Suppressor macrophage treated with lipopolysaccharide for 4 hours (primary cell): ENCODE measurements around the gene VTCN1.
"Not testable (repeated sequence)": the region's sequence is repeated elsewhere in the genome, so short reads cannot be mapped to it uniquely, and the experiment has no call there.

Experiments
- DNase-seq: peaks from one replicate; pipeline ENCODE4 v3.0.0-alpha.2; 2020

The VTCN1 gene

GRCh38 chr1:117121589-117122329, 89.0 kb downstream of the VTCN1 start, which contains the start of gene TRIM45:
Gene TRIM45 (minus strand): TSS chr1:117121749. CDS start chr1:117121201, 548 bp downstream.
- peak; percentile 98 for DNase-seq

DNA sequence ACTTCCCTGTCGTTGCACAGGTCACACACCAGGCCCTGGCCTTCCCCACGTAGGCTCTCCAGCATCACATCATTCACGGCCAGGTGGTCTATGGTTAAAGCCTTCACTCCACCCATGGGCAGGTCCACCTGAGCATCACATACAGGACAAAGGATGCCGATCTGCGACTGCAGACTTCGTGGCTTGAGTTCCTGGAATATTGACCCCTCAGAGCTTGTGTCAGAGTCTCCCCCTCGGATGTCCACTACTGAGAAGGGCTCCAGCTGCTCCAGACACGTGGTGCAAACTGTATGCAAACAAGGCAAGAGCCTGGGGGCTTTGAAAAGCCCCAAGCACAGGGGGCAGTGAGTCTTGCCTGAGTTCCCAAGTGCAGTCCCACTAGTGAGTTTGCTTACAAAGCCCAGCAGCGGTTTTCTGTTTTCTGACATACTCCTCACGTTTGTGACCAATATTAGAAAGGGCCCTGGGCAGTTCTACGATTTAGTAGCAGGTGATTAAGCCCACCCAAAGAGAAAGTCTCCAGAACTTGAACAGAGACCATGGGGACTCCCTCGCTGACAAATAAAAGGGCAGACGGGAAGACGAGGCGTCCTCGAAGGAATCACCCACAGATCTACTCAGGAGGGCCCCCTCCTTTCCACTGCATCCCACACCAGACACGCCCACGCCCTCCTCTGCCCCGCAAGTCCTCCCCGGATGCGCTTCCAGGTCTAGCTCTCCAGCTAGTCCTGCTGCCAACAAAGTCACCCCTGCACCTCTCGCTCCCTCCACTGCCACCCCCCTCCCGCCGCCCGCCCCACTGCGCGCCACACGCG, 89.7 kb downstream of the VTCN1 start:
- no peak for DNase-seq

DNA sequence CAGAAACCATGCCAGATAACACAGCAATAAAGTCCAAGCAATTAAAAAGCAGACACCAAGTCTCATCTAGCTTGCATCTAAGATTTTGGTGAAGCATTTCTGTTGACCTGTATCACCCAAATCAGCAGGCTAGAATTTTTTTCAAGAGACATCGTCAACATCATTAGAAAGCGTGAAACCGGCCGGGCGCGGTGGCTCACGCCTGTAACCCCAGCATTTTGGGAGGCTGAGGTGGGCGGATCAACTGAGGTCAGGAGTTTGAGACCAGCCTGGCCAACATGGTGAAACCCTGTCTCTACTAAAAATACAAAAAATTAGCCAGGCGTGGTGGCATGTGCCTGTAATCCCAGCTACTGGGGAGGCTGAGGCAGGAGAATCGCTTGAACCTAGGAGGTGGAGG, 91.6 kb downstream of the VTCN1 start:
- not testable (repeated sequence) for DNase-seq

GRCh38 chr1:117118137-117118536, 92.6 kb downstream of the VTCN1 start:
- no peak for DNase-seq

DNA sequence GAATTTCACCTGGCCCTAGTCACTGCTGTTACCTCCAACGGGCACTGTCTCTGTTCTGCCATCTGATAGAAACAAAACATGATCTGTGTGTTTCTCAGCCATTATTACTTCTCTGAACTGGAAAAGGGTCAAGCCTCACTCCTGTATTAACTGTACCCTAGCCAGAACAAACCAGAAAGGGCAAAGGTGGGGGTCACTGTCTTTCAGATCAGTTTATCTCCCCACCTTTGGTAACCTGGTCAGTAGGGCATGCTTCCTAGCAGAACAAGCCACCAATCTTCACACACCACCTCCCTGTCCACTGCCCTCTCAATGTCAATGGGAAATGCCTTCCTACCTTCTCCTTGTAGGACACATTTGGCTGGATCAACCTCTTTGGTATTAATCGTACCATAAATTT, 93.0 kb downstream of the VTCN1 start:
- DNase-seq: no peak

DNA sequence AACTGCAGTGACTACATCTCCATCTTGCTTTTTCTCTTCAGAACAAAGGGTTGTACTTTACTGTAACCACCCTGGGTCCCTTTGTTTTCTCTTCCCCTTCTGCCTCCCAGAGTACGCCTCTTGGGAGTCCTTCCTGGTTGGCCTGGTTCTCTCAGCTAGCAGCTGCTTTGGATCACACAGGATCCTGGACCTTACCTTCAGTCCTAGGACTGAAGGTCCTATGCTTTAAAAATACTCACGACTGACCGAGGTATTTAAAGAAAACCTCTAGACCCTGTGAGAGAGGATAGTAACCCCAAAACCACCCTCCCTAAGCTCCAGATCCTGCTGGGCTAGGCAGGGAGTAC, 94.0 kb downstream of the VTCN1 start:
- DNase-seq: no peak

DNA sequence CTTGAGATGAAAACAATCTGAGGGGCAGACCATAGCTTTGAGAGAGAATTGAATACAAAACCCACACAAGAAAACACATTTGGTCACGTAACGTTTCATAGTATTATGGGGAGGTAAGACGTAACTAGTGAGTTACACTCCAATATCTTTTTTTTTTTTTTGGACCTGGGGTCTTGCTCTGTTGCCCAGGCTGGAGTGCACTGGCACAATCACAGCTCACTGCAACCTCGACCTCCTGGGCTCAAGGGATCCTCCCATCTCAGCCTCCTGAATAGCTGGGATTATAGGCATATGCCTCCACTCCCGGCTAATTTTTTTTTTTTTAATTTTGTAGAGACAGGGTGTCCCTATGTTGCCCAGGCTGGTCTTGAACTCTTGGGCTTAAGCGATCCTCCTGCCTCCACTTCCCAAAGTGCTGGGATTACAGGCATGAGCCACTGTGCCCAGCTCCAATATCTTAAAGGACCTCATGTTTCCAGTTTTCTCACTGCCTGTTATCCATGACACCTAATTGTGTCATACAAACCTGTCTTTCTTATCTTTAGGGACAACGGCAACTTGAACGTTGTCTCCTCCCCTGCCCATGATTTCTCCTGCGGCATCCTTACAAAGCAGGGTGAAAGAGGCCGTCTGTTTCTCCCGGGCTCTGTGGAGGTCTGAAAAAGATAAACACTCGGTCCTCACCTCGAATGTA, 94.5 kb downstream of the VTCN1 start:
- no peak for DNase-seq

GRCh38 chr1:117114877-117115276, 95.8 kb downstream of the VTCN1 start:
- DNase-seq: no peak

DNA sequence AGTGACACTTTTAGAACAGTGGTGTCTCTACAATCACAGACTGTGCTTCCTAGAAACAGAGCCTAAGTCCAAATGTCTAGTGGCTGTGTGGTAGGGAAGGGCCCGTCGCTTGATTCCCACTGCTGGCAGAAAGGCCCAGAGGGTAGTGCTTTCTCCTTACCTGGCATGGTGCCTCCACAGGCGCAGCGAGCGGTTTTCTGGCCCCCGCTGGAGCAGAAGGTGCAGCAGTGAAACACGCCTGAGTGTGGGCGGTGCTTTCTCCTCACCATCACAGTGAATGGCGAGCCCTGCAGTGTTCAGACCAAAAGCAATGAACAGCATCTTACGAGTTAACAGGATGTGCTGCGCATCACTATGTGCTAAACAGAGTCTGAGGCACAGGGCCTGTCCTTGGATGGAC, 97.5 kb downstream of the VTCN1 start:
- DNase-seq: no peak

GRCh38 chr1:117112047-117112717, 98.5 kb downstream of the VTCN1 start:
- no peak for DNase-seq

DNA sequence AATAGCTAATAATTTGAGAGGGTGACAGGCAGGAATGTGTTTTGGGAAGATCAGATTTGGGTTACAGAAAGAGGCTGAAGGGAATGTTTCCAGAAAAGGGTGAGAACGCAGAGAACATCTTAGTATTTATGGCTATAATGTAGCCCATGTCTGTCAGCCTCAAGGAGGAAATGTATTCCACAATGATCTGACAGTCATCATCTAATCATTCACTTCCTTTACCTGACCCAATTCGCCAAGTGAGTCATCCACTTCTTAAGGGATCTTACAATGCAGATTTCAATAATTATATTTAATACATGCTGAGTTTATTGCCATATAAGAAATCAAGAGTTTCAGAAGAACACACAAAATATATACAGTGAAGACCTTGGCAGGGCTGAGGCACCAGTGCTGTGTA, 100.0 kb downstream of the VTCN1 start:
- no peak for DNase-seq

GRCh38 chr1:117107364-117107763, 103.4 kb downstream of the VTCN1 start:
- DNase-seq: no peak

DNA sequence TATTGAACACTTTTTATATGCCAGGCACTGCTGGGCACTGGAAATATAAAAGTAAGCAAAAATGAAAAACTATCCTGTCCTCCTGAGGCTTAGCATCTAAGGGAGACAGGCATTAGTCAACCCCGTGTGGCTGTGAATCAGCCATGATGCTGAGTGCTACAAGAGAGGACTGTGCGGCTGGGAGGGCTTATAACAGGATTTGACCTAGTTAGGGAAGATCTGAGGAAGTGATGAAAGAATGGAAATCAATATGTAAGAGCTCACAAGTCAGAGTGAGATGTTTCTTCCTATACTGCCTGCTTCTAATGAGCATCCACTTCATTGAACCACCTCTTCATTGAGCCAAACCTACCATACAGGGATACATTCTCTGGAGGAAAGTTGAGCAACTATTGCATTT, 104.2 kb downstream of the VTCN1 start:
- DNase-seq: no peak

- DNase-seq: no peak
Observed at GRCh38 chr1:117105722-117106121, 105.0 kb downstream of the VTCN1 start.

- no peak for DNase-seq
Observed at GRCh38 chr1:117104986-117105385, 105.7 kb downstream of the VTCN1 start.

- not testable (repeated sequence) for DNase-seq
Observed at GRCh38 chr1:117101858-117102257, 108.9 kb downstream of the VTCN1 start.

- DNase-seq: no peak
Observed at GRCh38 chr1:117101334-117101733, 109.4 kb downstream of the VTCN1 start.

DNA sequence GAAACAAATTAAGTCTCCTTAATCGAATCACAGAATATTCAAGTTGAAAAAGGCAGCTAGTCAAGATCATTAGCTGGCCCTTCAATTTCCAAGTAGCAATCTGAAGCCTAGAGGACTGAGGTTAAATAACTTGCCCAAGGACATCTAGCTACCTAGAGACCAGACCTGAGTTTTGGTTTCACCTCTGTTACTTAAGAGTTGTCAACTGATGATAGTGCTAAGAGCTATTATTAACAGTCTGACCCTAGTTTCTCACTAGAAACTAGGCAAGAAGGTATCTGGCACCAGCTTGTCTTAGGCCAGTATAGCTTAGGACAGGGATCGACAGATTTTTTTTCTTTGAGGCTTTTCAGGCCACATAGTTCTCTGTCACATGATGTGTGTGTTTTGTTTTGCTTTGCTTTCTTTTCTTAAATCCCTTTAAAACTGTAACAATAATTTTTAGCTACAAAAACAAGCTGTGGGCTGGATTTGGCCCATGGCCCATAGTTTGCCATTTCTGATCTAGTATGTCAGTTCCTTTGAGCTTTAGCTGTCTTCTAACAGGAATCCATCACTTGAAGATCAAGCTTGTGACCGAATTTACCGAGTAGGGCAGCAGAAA, 112.3 kb downstream of the VTCN1 start:
- no peak for DNase-seq

GRCh38 chr1:117097443-117097842, 113.3 kb downstream of the VTCN1 start:
- DNase-seq: no peak

GRCh38 chr1:117096951-117097408, 113.7 kb downstream of the VTCN1 start:
- no peak for DNase-seq

GRCh38 chr1:117094841-117095604, 115.7 kb downstream of the VTCN1 start:
- DNase-seq: no peak
